HUDEP-2 (cell line): ENCODE data around the gene RAB26.
A peak's percentile ranks its signal among the peaks of the same experiment; 100 is the strongest.
"Not testable (repeated sequence)": the region's sequence is repeated elsewhere in the genome, so short reads cannot be mapped to it uniquely, and the experiment has no call there.

Experiments
- DNase-seq, 76 experiments: peaks; one replicate each; lab custom pipeline; 2025; ENCODE audit not compliant: unreplicated experiment in 76 of 76; lab: John Stamatoyannopoulos, UW

RAB26 gene

GRCh38 chr16:2147981-2148671, at the start of gene RAB26:
Gene RAB26, plus strand, starts transcription at chr16:2148625. Its CDS starts 159 bp downstream, at chr16:2148784.
- peak in 43 of 76 experiments; percentile 20 to 65 (median 35) for DNase-seq

- DNase-seq, result not testable (repeated sequence)
Observed at GRCh38 chr16:2101581-2101980, 46.8 kb upstream of the RAB26 start.

GRCh38 chr16:2102471-2102870, 46.0 kb upstream of the RAB26 start:
- DNase-seq, result no peak

- not testable (repeated sequence) for DNase-seq
Observed at GRCh38 chr16:2104464-2104863, 44.0 kb upstream of the RAB26 start.

GRCh38 chr16:2105291-2105690, 43.1 kb upstream of the RAB26 start:
- DNase-seq, result not testable (repeated sequence)

- DNase-seq, result not testable (repeated sequence)
Observed at GRCh38 chr16:2105769-2106168, 42.7 kb upstream of the RAB26 start.

GRCh38 chr16:2106211-2106610, 42.2 kb upstream of the RAB26 start:
- DNase-seq, result not testable (repeated sequence)

GRCh38 chr16:2107121-2107790, 41.2 kb upstream of the RAB26 start:
- DNase-seq, result not testable (repeated sequence)

GRCh38 chr16:2107791-2108125, 40.7 kb upstream of the RAB26 start:
- not testable (repeated sequence) for DNase-seq

GRCh38 chr16:2108446-2109270, 39.8 kb upstream of the RAB26 start:
- DNase-seq, result not testable (repeated sequence)

- not testable (repeated sequence) for DNase-seq
Observed at GRCh38 chr16:2109271-2109580, 39.2 kb upstream of the RAB26 start.

GRCh38 chr16:2109872-2110271, 38.6 kb upstream of the RAB26 start:
- DNase-seq, result not testable (repeated sequence)

GRCh38 chr16:2110332-2111008, 38.0 kb upstream of the RAB26 start:
- DNase-seq, result not testable (repeated sequence)

- DNase-seq, result not testable (repeated sequence)
Observed at GRCh38 chr16:2111009-2111353, 37.4 kb upstream of the RAB26 start.

GRCh38 chr16:2111412-2112335, 36.8 kb upstream of the RAB26 start:
- DNase-seq, result not testable (repeated sequence)

- DNase-seq, result not testable (repeated sequence)
Observed at GRCh38 chr16:2112539-2113106, 35.8 kb upstream of the RAB26 start.

- not testable (repeated sequence) for DNase-seq
Observed at GRCh38 chr16:2114225-2114624, 34.2 kb upstream of the RAB26 start.

- not testable (repeated sequence) for DNase-seq
Observed at GRCh38 chr16:2114885-2115590, 33.4 kb upstream of the RAB26 start.

GRCh38 chr16:2115591-2115973, 32.8 kb upstream of the RAB26 start:
- DNase-seq, result no peak
